Testis (tissue), 3 donors: Measurements from ENCODE around the gene AKAP12. TPM values are rescaled to one million over a fixed set of nuclear protein-coding genes. Genes with fewer than 3 reads are reported as not detected.

Experiments
- DNase-seq: peaks from one replicate; pipeline ENCODE4 v3.0.0-alpha.2; 2019
- H3K27ac ChIP-seq, 2 donors: fragments of 200-600 bp; sonication (generic); one replicate each; pipeline ENCODE4 v1.5.1; 2019
- H3K27me3 ChIP-seq: fragments of 200-600 bp; sonication (generic); one replicate; pipeline ENCODE4 v1.5.1; 2019
- H3K36me3 ChIP-seq: fragments of 200-600 bp; sonication (generic); one replicate; pipeline ENCODE4 v1.5.1; 2017; ENCODE audit warnings: low read depth; ENCODE audit errors: missing control alignments
- H3K4me1 ChIP-seq: fragments of 200-600 bp; sonication (generic); one replicate; pipeline ENCODE4 v1.5.1; 2019
- H3K4me3 ChIP-seq, 2 donors: fragments of 200-600 bp; sonication (generic); one replicate each; pipeline ENCODE4 v1.5.1; 2017 to 2019
- H3K9me3 ChIP-seq: fragments of 200-600 bp; sonication (generic); one replicate; pipeline ENCODE4 v1.5.1; 2017
- POLR2A ChIP-seq: fragments of 450-650 bp; IDR thresholded peaks from one replicate; pipeline ENCODE4 v1.6.1; 2017; ENCODE audit warnings: antibody characterized with exemption, mild to moderate bottlenecking, moderate library complexity
- WGBS, 2 donors: methylation state at CpG; one replicate each; pipeline ENCODE4 v1.1.5; 2018; 5-methylcytosine and 5-hydroxymethylcytosine counted together
- intact Hi-C: fragments of 100-400 bp; cut with DNase I; formaldehyde crosslinking; loops from one replicate; pipeline ENCODE4 v1.15.1; 2023; ENCODE audit warnings: low total_unique reads
- polyA plus RNA-seq: library from polyadenylated mRNA; stranded (reverse); fragments of 350-450 nt; fragmentation: Illumina TruSeq; extraction: RNeasy Lipid Tissue Mini Kit (QIAGEN cat#74804); gene quantifications from one replicate; pipeline ENCODE4 v1.2.3, GENCODE V29; 2014; ENCODE audit warnings: low read depth, low replicate concordance; ENCODE audit not compliant: insufficient read depth
- total RNA-seq, 2 donors: library from RNA; depleted of rRNA; stranded (reverse); fragments of >200 nt; gene quantifications; one replicate each; pipeline ENCODE4 v1.2.3, GENCODE V29; 2016
- TF ChIP-seq, protein P1 (sequence below), 3 experiments: fragments of 450-650 bp in 2 of 3; fragments of 200-600 bp in 1 of 3; sonication (generic) in 1 of 3; IDR thresholded peaks; one replicate each; pipeline ENCODE4 v1.5.1; 2016 to 2019; ENCODE audit warnings: antibody characterized with exemption in 3 of 3, mild to moderate bottlenecking in 2 of 3, moderate library complexity in 1 of 3

AKAP12 gene
- total and polyA plus RNA-seq, 3 donors from 2014 or later, result 244 to 287 (median 280) TPM

DNA sequence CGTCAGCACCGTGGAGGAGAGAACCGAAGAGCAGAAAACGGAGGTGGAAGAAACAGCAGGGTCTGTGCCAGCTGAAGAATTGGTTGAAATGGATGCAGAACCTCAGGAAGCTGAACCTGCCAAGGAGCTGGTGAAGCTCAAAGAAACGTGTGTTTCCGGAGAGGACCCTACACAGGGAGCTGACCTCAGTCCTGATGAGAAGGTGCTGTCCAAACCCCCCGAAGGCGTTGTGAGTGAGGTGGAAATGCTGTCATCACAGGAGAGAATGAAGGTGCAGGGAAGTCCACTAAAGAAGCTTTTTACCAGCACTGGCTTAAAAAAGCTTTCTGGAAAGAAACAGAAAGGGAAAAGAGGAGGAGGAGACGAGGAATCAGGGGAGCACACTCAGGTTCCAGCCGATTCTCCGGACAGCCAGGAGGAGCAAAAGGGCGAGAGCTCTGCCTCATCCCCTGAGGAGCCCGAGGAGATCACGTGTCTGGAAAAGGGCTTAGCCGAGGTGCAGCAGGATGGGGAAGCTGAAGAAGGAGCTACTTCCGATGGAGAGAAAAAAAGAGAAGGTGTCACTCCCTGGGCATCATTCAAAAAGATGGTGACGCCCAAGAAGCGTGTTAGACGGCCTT lies 110.0 kb downstream of the AKAP12 start:
- Histone ChIP-seq H3K36me3 (no peaks in the 10 kb centered on the region), H3K4me3 (no peak overlapping the region), H3K4me1 (no peaks in the 10 kb centered on the region), H3K27ac (no peak overlapping the region), H3K9me3 (no peaks in the 10 kb centered on the region), H3K27me3 (no peaks in the 10 kb centered on the region)
- DNase-seq, result no peak
- TF ChIP-seq, protein P1, sequence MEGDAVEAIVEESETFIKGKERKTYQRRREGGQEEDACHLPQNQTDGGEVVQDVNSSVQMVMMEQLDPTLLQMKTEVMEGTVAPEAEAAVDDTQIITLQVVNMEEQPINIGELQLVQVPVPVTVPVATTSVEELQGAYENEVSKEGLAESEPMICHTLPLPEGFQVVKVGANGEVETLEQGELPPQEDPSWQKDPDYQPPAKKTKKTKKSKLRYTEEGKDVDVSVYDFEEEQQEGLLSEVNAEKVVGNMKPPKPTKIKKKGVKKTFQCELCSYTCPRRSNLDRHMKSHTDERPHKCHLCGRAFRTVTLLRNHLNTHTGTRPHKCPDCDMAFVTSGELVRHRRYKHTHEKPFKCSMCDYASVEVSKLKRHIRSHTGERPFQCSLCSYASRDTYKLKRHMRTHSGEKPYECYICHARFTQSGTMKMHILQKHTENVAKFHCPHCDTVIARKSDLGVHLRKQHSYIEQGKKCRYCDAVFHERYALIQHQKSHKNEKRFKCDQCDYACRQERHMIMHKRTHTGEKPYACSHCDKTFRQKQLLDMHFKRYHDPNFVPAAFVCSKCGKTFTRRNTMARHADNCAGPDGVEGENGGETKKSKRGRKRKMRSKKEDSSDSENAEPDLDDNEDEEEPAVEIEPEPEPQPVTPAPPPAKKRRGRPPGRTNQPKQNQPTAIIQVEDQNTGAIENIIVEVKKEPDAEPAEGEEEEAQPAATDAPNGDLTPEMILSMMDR (IDR thresholded peaks at IDR 0.05), result no peak
- TF ChIP-seq POLR2A, result no peak
- intact Hi-C loops, result no loop called here
- WGBS, 2 donors, result 93 to 94% methylated on average over 19 of the region's 19 CpGs

DNA sequence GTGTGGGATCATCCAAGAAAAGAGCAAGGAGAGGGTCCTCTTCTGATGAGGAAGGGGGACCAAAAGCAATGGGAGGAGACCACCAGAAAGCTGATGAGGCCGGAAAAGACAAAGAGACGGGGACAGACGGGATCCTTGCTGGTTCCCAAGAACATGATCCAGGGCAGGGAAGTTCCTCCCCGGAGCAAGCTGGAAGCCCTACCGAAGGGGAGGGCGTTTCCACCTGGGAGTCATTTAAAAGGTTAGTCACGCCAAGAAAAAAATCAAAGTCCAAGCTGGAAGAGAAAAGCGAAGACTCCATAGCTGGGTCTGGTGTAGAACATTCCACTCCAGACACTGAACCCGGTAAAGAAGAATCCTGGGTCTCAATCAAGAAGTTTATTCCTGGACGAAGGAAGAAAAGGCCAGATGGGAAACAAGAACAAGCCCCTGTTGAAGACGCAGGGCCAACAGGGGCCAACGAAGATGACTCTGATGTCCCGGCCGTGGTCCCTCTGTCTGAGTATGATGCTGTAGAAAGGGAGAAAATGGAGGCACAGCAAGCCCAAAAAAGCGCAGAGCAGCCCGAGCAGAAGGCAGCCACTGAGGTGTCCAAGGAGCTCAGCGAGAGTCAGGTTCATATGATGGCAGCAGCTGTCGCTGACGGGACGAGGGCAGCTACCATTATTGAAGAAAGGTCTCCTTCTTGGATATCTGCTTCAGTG lies 110.8 kb downstream of the AKAP12 start:
- no peak overlapping the region for H3K27ac ChIP-seq
- H3K9me3 ChIP-seq, result no peaks in the 10 kb centered on the region
- DNase-seq, result no peak
- H3K36me3 ChIP-seq, result no peaks in the 10 kb centered on the region
- intact Hi-C loops, result no loop called here
- TF ChIP-seq, protein P1 (IDR thresholded peaks at IDR 0.05), result no peak
- no peak for TF ChIP-seq POLR2A
- H3K4me3 ChIP-seq, result no peak overlapping the region
- 94 to 96% methylated on average over 20 of the region's 20 CpGs for WGBS, 2 donors
- H3K27me3 ChIP-seq, result no peaks in the 10 kb centered on the region
- H3K4me1 ChIP-seq, result no peaks in the 10 kb centered on the region

DNA sequence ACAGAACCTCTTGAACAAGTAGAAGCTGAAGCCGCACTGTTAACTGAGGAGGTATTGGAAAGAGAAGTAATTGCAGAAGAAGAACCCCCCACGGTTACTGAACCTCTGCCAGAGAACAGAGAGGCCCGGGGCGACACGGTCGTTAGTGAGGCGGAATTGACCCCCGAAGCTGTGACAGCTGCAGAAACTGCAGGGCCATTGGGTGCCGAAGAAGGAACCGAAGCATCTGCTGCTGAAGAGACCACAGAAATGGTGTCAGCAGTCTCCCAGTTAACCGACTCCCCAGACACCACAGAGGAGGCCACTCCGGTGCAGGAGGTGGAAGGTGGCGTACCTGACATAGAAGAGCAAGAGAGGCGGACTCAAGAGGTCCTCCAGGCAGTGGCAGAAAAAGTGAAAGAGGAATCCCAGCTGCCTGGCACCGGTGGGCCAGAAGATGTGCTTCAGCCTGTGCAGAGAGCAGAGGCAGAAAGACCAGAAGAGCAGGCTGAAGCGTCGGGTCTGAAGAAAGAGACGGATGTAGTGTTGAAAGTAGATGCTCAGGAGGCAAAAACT lies 111.5 kb downstream of the AKAP12 start:
- Histone ChIP-seq H3K4me3 (no peak overlapping the region), H3K4me1 (no peaks in the 10 kb centered on the region), H3K27ac (no peak overlapping the region), H3K9me3 (no peaks in the 10 kb centered on the region), H3K27me3 (no peaks in the 10 kb centered on the region), H3K36me3 (no peaks in the 10 kb centered on the region)
- intact Hi-C loops, result no loop called here
- no peak for TF ChIP-seq POLR2A
- TF ChIP-seq, protein P1 (IDR thresholded peaks at IDR 0.05), result no peak
- no peak for DNase-seq
- WGBS, 2 donors, result 90 to 93% methylated on average over 18 of the region's 18 CpGs

DNA sequence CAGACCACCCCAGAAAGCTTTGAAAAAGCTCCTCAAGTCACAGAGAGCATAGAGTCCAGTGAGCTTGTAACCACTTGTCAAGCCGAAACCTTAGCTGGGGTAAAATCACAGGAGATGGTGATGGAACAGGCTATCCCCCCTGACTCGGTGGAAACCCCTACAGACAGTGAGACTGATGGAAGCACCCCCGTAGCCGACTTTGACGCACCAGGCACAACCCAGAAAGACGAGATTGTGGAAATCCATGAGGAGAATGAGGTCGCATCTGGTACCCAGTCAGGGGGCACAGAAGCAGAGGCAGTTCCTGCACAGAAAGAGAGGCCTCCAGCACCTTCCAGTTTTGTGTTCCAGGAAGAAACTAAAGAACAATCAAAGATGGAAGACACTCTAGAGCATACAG lies 112.0 kb downstream of the AKAP12 start:
- 93 to 100% methylated on average over 6 to 7 of the region's 7 CpGs for whole genome bisulfite sequencing, 2 donors
- TF ChIP-seq, protein P1 (IDR thresholded peaks at IDR 0.05), result no peak
- no peak for TF ChIP-seq POLR2A
- Histone ChIP-seq H3K27ac (no peak overlapping the region), H3K4me3 (no peak overlapping the region), H3K27me3 (no peaks in the 10 kb centered on the region), H3K9me3 (no peaks in the 10 kb centered on the region), H3K4me1 (no peaks in the 10 kb centered on the region), H3K36me3 (no peaks in the 10 kb centered on the region)
- intact Hi-C loops, result no loop called here
- no peak for DNase-seq
